Measurements from ENCODE around the gene PPP1R10.

The PPP1R10 gene

GRCh38 chr6:30644769-30645168, 27.7 kb upstream of the PPP1R10 start:
- H3K9me3 Mint-ChIP-seq: no peaks in the 10 kb centered on the region
- H3K27me3 Mint-ChIP-seq: no peaks in the 10 kb centered on the region
- peak overlapping the region; percentile 62 for H3K27ac Mint-ChIP-seq
- peaks cover 50% of the 10 kb centered on the region for H3K4me1 Mint-ChIP-seq (ENCODE audit: low read depth)
- no peak overlapping the region for H3K4me3 Mint-ChIP-seq
- intact Hi-C loops (cut with micrococcal nuclease): no loop called here
- peaks cover 56% of the 10 kb centered on the region for H3K36me3 Mint-ChIP-seq (ENCODE audit: low read depth)

- Mint-ChIP-seq H3K4me1 (ENCODE audit: low read depth) (peaks cover 39% of the 10 kb centered on the region), H3K27me3 (no peaks in the 10 kb centered on the region), H3K9me3 (no peaks in the 10 kb centered on the region), H3K36me3 (ENCODE audit: low read depth) (peaks cover 54% of the 10 kb centered on the region), H3K27ac (no peak overlapping the region), H3K4me3 (no peak overlapping the region)
- intact Hi-C loops (cut with micrococcal nuclease): no loop called here
These were observed 26.6 kb upstream of the PPP1R10 start for GRCh38 chr6:30643656-30644055.

DNA sequence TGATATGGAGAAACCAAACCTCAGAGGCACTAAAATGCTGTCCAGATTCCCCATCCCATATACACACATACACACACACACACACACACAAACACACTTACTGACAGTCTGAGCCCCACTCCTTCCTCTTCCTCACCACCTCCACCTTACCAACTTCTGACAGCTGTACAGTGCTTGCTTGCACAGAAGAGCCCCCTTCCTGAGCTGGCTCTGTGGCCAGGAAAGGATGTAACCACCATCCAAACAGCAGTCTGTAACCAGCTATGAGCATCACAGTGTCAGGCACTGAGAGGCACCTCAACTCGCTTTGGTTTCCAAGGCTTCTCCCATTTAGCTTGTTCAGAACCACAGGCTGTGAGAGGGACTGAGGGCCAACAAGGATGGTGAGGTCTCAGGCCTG, 24.0 kb upstream of the PPP1R10 start:
- Mint-ChIP-seq H3K4me1 (ENCODE audit: low read depth) (peaks cover 32% of the 10 kb centered on the region), H3K9me3 (no peaks in the 10 kb centered on the region), H3K27me3 (no peaks in the 10 kb centered on the region), H3K36me3 (ENCODE audit: low read depth) (peaks cover 50% of the 10 kb centered on the region), H3K4me3 (no peak overlapping the region), H3K27ac (no peak overlapping the region)
- intact Hi-C loops (cut with micrococcal nuclease): no loop called here

- Mint-ChIP-seq H3K36me3 (ENCODE audit: low read depth) (peaks cover 44% of the 10 kb centered on the region), H3K4me1 (ENCODE audit: low read depth) (peaks cover 26% of the 10 kb centered on the region), H3K4me3 (no peak overlapping the region), H3K27ac (no peak overlapping the region), H3K27me3 (no peaks in the 10 kb centered on the region), H3K9me3 (no peaks in the 10 kb centered on the region)
- intact Hi-C loops (cut with micrococcal nuclease): no loop called here
These were observed 23.4 kb upstream of the PPP1R10 start for GRCh38 chr6:30640481-30640880.

- Mint-ChIP-seq H3K36me3 (ENCODE audit: low read depth) (peaks cover 41% of the 10 kb centered on the region), H3K9me3 (no peaks in the 10 kb centered on the region), H3K4me3 (no peak overlapping the region), H3K27me3 (no peaks in the 10 kb centered on the region), H3K4me1 (ENCODE audit: low read depth) (peaks cover 6% of the 10 kb centered on the region), H3K27ac (no peak overlapping the region)
- intact Hi-C loops (cut with micrococcal nuclease): no loop called here
These were observed 18.8 kb upstream of the PPP1R10 start for GRCh38 chr6:30635834-30636233.

DNA sequence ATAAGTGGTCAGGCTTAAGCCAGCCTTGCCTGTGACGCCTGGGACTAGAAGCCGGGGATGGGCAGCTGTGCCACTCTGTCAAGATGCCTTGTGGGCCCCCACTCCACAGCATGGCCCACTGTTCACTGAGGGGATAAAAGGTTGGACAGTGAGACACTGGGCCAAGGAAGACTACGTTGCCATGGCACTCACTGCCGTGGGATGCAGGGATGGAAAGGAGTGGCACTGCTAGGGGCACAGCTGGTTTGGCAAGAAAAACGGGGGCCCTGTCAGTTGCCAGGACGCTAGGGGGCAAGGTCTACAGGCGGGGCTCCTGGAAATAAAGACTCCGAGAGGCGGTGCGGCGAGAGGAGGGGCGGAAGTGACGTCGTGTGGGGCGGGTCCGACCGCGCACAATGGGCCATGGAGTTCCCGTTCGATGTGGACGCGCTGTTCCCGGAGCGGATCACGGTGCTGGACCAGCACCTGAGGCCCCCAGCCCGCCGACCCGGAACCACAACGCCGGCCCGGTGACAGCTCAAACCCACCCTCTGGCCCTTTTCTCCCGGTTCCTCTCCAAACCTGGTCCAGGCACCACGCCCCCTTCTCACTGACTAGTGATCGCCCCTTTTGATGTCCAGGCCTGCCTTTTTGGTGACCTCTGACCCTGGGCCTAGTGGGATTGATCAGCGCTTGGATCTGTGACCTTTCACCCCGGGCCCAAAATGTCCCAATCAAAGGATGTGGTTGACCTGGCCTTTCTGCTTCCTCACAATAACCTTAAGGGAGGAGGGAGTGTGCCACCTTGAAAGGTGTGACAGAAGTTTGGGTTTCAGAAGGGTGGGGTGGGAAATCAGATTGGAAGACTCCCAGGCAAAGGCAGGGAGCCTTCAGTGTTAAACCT, 9.7 kb upstream of the PPP1R10 start, which contains the start of gene ATAT1:
TSS of gene ATAT1 (plus strand) at position 391 of the 883 bp plus-strand sequence.
- H3K4me3 Mint-ChIP-seq: peak within 1 kb of the TSS; percentile 85
- H3K27me3 Mint-ChIP-seq: no peaks in the 10 kb centered on the region
- H3K4me1 Mint-ChIP-seq (ENCODE audit: low read depth): peaks cover 36% of the 10 kb centered on the region
- intact Hi-C loops (cut with micrococcal nuclease): loop anchor here (1.0 to 5.0 kb wide), 2 partner anchors 8 to 46 kb away; partner anchors contain the start of gene DHX16
- H3K36me3 Mint-ChIP-seq (ENCODE audit: low read depth): peaks cover 88% of the 10 kb centered on the region
- peak within 1 kb of the TSS; percentile 90 for H3K27ac Mint-ChIP-seq
- no peaks in the 10 kb centered on the region for H3K9me3 Mint-ChIP-seq

- Mint-ChIP-seq H3K27ac (peak overlapping the region; percentile 90), H3K36me3 (ENCODE audit: low read depth) (peaks cover 88% of the 10 kb centered on the region), H3K9me3 (no peaks in the 10 kb centered on the region), H3K4me1 (ENCODE audit: low read depth) (peaks cover 36% of the 10 kb centered on the region), H3K4me3 (no peak overlapping the region), H3K27me3 (no peaks in the 10 kb centered on the region)
- intact Hi-C loops (cut with micrococcal nuclease): loop anchor here (5.0 kb wide), 1 partner anchor 47 kb away; the partner anchor contains the start of gene DHX16
These were observed 8.5 kb upstream of the PPP1R10 start for GRCh38 chr6:30625511-30625910.

GRCh38 chr6:30619561-30619960, 2.5 kb upstream of the PPP1R10 start:
- Mint-ChIP-seq H3K27ac (peak overlapping the region; percentile 95), H3K4me1 (ENCODE audit: low read depth) (peaks cover 19% of the 10 kb centered on the region), H3K9me3 (no peaks in the 10 kb centered on the region), H3K4me3 (no peak overlapping the region), H3K27me3 (no peaks in the 10 kb centered on the region), H3K36me3 (ENCODE audit: low read depth) (peaks cover 84% of the 10 kb centered on the region)
- intact Hi-C loops (cut with micrococcal nuclease): loop anchor here (5.0 kb wide), 1 partner anchor 123 kb away; the partner anchor contains the start of genes FLOT1 and IER3

DNA sequence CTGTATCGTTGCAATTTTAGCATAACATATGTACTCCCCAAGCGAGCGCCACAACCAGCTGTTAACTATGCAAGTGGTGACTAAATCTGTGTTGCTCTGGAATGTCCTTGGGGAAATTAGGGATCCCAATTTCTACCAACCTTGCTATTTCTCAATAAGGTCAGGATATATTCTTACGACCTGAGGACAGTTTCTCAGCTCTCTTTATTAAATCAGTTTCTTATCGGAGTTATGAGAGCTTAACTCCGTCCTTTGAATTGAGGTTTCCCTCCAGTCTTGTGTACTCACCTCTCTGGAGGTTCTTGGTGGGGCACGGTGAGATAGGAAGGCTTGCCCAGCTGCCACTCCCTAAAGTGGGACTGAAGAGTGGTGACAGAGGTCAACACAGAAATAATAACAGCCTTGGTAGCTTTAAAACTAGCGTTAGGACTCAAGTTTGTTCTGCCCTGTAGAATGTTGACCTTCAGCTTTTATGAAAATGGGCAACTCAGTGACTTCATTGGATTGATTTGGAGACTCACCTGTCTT, 1.3 kb upstream of the PPP1R10 start:
- Mint-ChIP-seq H3K4me3 (peak overlapping the region; percentile 88), H3K36me3 (ENCODE audit: low read depth) (peaks cover 84% of the 10 kb centered on the region), H3K27me3 (no peaks in the 10 kb centered on the region), H3K9me3 (no peaks in the 10 kb centered on the region), H3K4me1 (ENCODE audit: low read depth) (peaks cover 28% of the 10 kb centered on the region), H3K27ac (peak overlapping the region; percentile 95)
- intact Hi-C loops (cut with micrococcal nuclease): loop anchor here (1.0 to 5.0 kb wide), 2 partner anchors 8 to 124 kb away; partner anchors contain the start of genes ATAT1, FLOT1 and IER3

DNA sequence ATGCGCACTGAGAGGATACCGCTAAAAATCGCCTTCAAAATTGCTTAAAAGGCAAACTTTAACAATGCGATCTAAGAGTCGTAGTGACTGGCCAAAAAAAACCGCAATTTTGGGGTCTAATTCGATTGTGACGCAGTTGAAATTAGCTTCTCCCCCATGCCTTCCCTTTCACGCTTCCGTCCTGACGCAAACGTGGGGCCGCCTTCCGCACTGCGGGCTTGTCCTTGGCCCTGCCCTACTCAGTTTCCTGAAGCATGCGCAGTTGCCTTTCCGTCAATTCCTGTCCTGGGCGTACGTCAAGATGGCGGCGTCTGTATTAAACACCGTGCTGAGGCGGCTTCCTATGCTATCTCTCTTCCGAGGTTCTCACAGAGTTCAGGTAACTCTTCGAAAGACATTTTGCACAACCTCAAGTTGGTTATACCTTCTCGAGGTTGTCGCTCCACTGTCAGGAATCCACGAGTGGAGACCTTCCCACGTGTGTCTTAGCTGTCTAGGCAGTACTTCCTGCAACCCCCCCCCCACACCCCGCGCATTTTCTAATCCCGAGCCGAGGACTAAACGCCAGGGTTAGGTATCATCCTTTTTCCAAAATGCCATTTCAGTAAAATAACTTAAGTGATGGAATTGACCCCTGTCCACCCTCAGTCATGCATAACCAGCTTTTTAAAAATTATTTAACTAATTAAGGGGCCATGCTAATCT, 674 bp upstream of the PPP1R10 start, which contains the start of gene MRPS18B:
TSS of gene MRPS18B (plus strand) at position 276 of the 705 bp plus-strand sequence. CDS start at position 302, 26 bp downstream.
- H3K9me3 Mint-ChIP-seq: no peaks in the 10 kb centered on the region
- H3K36me3 Mint-ChIP-seq (ENCODE audit: low read depth): peaks cover 81% of the 10 kb centered on the region
- no peaks in the 10 kb centered on the region for H3K27me3 Mint-ChIP-seq
- peak within 1 kb of the TSS; percentile 95 for H3K27ac Mint-ChIP-seq
- H3K4me1 Mint-ChIP-seq (ENCODE audit: low read depth): peaks cover 31% of the 10 kb centered on the region
- peak within 1 kb of the TSS; percentile 88 for H3K4me3 Mint-ChIP-seq
- intact Hi-C loops (cut with micrococcal nuclease): loop anchor here (1.0 to 5.0 kb wide), 5 partner anchors 9 to 125 kb away; partner anchors contain the start of genes ATAT1, FLOT1, GNL1 and IER3

- Mint-ChIP-seq H3K9me3 (no peaks in the 10 kb centered on the region), H3K27ac (peak overlapping the region; percentile 95), H3K36me3 (ENCODE audit: low read depth) (peaks cover 72% of the 10 kb centered on the region), H3K27me3 (no peaks in the 10 kb centered on the region), H3K4me3 (peak overlapping the region; percentile 88), H3K4me1 (ENCODE audit: low read depth) (peaks cover 43% of the 10 kb centered on the region)
- intact Hi-C loops (cut with micrococcal nuclease): loop anchor here (1.0 to 5.0 kb wide), 3 partner anchors 45 to 126 kb away; partner anchors contain the start of genes ABCF1, FLOT1 and IER3
These were observed 859 bp downstream of the PPP1R10 start for GRCh38 chr6:30615958-30616810.

DNA sequence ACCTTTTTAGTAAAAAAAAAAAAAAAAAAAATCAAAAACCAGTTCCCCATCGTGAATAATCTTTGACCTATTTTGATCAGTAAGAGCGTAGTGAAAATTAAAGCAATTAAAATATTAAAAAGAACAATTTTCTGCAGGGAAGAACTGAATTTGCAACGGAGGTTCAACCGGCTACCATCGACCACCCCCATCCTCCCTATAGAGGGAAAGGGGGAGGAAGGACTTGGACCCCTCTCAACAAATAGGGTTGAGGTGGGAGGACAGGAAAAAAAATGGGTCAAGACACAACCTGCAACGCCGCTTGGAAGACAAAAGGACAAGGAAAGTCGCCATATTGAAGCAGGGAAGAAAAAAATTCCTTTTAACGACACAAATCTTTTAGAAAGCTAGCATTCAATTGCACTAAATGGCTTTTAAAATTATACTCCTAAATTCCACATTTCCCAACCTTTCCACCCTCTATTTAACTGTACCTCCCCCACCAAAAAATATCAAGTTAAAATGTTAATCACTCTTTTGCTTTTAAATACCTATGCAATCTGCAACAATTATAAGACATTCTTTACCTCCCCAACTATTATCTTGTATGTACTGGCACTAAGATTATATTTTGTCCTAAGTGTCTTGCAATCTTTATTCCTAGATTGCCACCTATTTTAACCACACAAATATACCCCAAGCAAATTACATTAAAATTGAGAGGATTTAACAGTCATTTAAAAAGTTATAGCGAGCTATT, 1.7 kb downstream of the PPP1R10 start:
- intact Hi-C loops (cut with micrococcal nuclease): loop anchor here (1.0 to 5.0 kb wide), 2 partner anchors 44 to 127 kb away; partner anchors contain the start of genes ABCF1, FLOT1 and IER3
- H3K9me3 Mint-ChIP-seq: no peaks in the 10 kb centered on the region
- H3K27me3 Mint-ChIP-seq: no peaks in the 10 kb centered on the region
- peaks cover 72% of the 10 kb centered on the region for H3K36me3 Mint-ChIP-seq (ENCODE audit: low read depth)
- peak overlapping the region; percentile 88 for H3K4me3 Mint-ChIP-seq
- peaks cover 47% of the 10 kb centered on the region for H3K4me1 Mint-ChIP-seq (ENCODE audit: low read depth)
- peak overlapping the region; percentile 95 for H3K27ac Mint-ChIP-seq

Data from dendritic cell treated with granulocyte-macrophage colony-stimulating factor and Interleukin-4, amounts not matched to agents 40 ng/mL and 50 ng/mL, for 4 days (primary cell).